ENCODE data around the gene VAV3. TPM values are rescaled to one million over a fixed set of nuclear protein-coding genes. Genes with fewer than 3 reads are reported as not detected.
"Not testable (repeated sequence)": the region's sequence is repeated elsewhere in the genome, so short reads cannot be mapped to it uniquely, and the experiment has no call there.

The VAV3 gene
- total and polyA plus RNA-seq, 3 donors from 2014 or later: 10.1 to 11.4 (median 11.3) TPM

DNA sequence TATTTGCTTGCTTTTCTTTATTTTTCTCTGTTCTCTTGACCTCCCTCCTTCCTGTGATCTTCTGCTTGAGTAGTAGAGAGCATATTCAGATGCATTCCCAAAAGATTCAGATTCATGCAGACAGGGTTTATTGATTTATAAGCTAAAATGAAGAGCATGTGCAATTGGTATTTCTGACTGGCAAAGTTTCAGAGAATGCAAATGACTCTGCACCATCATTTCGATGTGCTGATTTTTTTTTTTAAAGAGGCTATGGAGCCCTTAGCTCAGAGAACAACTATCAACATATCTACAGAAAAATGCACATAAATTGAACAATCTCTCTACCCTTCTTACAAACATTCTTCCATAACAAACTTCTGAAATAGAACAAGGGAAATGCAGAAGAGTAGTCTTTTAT lies 312.0 kb downstream of the VAV3 start:
- H3K4me1 ChIP-seq: no peaks in the 10 kb centered on the region
- no peaks in the 10 kb centered on the region for H3K36me3 ChIP-seq (ENCODE audit: low read depth, missing control alignments)
- WGBS, 2 donors: 74 to 78% methylated on average over 1 of the region's 1 CpG

GRCh38 chr1:107650825-107651224 lies 314.2 kb downstream of the VAV3 start:
- intact Hi-C loops (cut with DNase I; ENCODE audit: low total_unique reads); H3K27ac ChIP-seq; H3K4me3 ChIP-seq; H3K4me1 ChIP-seq; DNase-seq; H3K9me3 ChIP-seq; H3K27me3 ChIP-seq; H3K36me3 ChIP-seq (ENCODE audit: low read depth, missing control alignments): not testable (repeated sequence)
- WGBS, 2 donors: 95 to 97% methylated on average over 2 of the region's 2 CpGs

More for the DNA sequence above, 312.0 kb downstream of the VAV3 start:
- TF ChIP-seq POLR2A (IDR thresholded peaks at IDR 0.05) (no peak), CTCF (IDR thresholded peaks at IDR 0.05) (no peak)
- no peaks in the 10 kb centered on the region for H3K27me3 ChIP-seq
- intact Hi-C loops (cut with DNase I; ENCODE audit: low total_unique reads): no loop called here
- no peak overlapping the region for H3K27ac ChIP-seq
- no peaks in the 10 kb centered on the region for H3K9me3 ChIP-seq
- DNase-seq: no peak
- H3K4me3 ChIP-seq: no peak overlapping the region

DNA sequence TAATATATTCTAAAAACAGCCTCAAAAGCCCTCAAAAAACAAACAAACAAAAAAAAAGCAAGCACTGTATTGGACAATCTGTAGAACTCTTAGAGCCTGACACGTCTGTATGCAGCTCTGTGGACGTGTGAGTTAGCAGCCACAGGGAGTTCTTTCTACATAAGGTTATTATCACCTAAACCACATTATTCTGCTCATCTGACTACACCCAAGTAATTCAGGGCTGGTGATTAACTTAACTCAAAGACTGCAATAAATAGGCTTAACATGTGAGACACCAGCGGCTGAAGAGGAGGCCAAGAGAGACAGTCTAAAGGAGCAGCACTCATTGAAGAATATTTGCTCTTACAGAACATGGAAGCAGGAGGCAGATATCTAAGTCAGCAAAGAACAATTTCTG lies 316.0 kb downstream of the VAV3 start:
- Histone ChIP-seq H3K36me3 (ENCODE audit: low read depth, missing control alignments) (no peaks in the 10 kb centered on the region), H3K4me1 (no peaks in the 10 kb centered on the region), H3K27ac (no peak overlapping the region), H3K4me3 (no peak overlapping the region), H3K27me3 (no peaks in the 10 kb centered on the region), H3K9me3 (no peaks in the 10 kb centered on the region)
- intact Hi-C loops (cut with DNase I; ENCODE audit: low total_unique reads): no loop called here
- no peak for DNase-seq
- 82 to 92% methylated on average over 3 of the region's 3 CpGs for WGBS, 2 donors
- no peak for TF ChIP-seq POLR2A (IDR thresholded peaks at IDR 0.05)
- TF ChIP-seq CTCF (IDR thresholded peaks at IDR 0.05): no peak

DNA sequence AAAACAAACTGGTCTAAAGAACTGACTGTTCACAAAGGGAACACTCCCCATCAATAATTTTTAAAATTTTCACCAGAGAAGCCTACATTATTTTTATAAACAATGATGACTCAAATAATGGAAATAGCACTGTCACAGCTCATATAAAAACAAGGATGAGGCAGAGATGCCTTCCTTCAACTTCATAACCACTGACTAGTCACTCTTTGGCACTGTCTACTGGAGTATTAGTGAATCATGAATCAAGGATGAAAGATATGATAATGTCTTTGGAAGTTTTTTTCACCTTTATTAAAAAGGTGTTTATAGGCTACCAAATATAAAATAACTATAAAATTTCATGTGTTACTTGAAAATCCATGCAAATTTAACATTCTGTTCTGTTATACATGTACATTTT lies 316.9 kb downstream of the VAV3 start:
- DNase-seq: no peak
- Histone ChIP-seq H3K27me3 (no peaks in the 10 kb centered on the region), H3K9me3 (no peaks in the 10 kb centered on the region), H3K27ac (no peak overlapping the region), H3K36me3 (ENCODE audit: low read depth, missing control alignments) (no peaks in the 10 kb centered on the region), H3K4me1 (no peaks in the 10 kb centered on the region), H3K4me3 (no peak overlapping the region)
- intact Hi-C loops (cut with DNase I; ENCODE audit: low total_unique reads): no loop called here
- TF ChIP-seq POLR2A (IDR thresholded peaks at IDR 0.05): no peak
- TF ChIP-seq CTCF (IDR thresholded peaks at IDR 0.05): no peak

DNA sequence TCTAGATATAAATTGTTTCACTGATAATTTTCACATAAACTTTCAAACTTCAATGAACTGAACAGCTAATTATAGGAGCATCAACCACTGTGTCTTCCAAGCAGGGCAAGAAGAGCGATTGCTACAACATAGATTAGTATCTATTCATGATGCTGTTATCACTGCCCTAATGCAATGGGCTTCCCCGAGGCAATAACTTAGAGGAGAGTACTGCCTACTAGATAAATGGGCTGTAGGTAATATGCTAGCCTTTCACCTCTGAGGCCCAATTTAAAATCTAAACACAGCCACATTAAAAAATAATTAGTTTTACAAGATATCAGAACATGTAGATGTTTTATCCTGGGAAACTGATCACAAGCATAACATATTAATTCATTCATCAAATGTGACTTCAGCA lies 318.0 kb downstream of the VAV3 start:
- no peak for DNase-seq
- no peaks in the 10 kb centered on the region for H3K4me1 ChIP-seq
- H3K9me3 ChIP-seq: no peaks in the 10 kb centered on the region
- WGBS, 2 donors: 72 to 84% methylated on average over 2 of the region's 2 CpGs
- no peaks in the 10 kb centered on the region for H3K27me3 ChIP-seq
- no peaks in the 10 kb centered on the region for H3K36me3 ChIP-seq (ENCODE audit: low read depth, missing control alignments)
- no peak for TF ChIP-seq CTCF (IDR thresholded peaks at IDR 0.05)
- TF ChIP-seq POLR2A (IDR thresholded peaks at IDR 0.05): no peak
- intact Hi-C loops (cut with DNase I; ENCODE audit: low total_unique reads): no loop called here
- no peak overlapping the region for H3K27ac ChIP-seq
- H3K4me3 ChIP-seq: no peak overlapping the region
